ENCODE data around the gene XRCC5.
A peak's percentile ranks its signal among the peaks of the same experiment; 100 is the strongest.
"Not testable (repeated sequence)": the region's sequence is repeated elsewhere in the genome, so short reads cannot be mapped to it uniquely, and the experiment has no call there.

Gene XRCC5

DNA sequence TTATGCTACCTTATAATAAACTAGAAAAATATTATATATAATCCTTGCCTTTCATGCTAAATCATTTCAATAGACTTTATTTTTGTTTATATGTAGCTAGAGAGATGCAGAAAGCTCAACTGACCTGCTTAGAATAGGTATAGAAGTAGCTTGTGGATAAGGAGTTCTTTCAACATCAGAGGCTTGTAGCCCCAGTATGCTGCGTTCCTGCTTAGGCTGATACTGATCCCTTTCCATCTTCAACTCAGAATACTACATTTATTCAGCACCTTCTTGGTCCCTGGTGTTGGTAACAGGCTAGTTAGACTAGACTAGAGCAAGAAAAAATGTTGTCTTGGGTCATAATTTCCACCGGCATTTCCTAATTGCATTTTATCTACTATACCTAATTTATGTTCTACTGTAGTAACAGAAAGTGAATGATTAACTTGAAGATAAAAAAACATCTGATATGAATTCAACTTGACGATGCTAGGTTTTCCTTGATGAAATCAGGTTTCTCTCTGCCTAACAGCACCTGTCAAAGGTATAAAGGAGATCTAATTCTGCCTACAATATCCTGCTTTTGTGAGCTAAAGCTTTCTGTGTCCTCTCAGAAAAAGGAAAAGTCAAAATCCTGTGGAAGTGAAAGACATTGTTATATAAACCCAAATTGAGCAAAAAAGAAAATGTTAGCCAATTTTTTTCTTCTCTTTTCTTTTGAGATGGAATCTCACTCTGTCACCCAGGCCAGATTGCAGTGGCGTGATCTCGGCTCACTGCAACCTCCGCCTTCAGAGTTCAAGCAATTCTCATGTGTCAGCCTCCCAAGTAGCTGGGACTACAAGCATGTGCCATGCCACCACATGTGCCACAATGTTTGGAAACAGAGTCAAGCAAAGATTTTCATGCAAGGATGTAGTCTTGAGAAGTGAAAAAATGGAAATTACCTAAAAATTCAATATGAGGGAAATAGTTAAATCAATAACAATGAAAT lies 33.4 kb upstream of the XRCC5 start:
- TF ChIP-seq POLR2AphosphoS5 (IDR thresholded peaks at IDR 0.05; ENCODE audit: low read depth, low read length) (no peak), POLR2A (IDR thresholded peaks at IDR 0.05; ENCODE audit: low read depth, low read length) (no peak), TAF1 (IDR thresholded peaks at IDR 0.05; ENCODE audit: borderline replicate concordance, low read depth, low read length) (no peak)
- FAIRE-seq (no peak), DNase-seq (ENCODE audit: insufficient read length) (no peak)

DNA sequence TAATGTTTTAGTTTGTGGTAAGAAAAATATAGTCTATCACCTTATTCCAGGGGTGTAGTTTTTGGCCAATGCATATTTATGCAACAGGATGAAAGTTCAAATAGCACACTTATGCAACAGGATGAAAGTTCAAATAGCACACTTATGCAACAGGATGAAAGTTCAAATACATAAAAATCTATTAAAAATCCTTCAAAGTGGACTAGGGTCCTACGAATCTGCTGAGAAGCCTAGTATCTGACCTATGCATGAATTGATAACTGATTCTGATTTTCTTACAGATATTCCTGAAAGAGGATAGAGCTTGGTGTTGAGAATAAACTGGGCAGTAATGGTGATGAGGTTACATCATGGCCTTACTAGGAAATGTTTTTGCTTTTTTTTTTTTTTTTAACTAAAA lies 30.4 kb upstream of the XRCC5 start:
- no peak for TF ChIP-seq POLR2A (IDR thresholded peaks at IDR 0.05; ENCODE audit: low read depth, low read length)
- TF ChIP-seq POLR2AphosphoS5 (IDR thresholded peaks at IDR 0.05; ENCODE audit: low read depth, low read length) = no peak
- no peak for TF ChIP-seq TAF1 (IDR thresholded peaks at IDR 0.05; ENCODE audit: borderline replicate concordance, low read depth, low read length)
- FAIRE-seq = no peak
- DNase-seq (ENCODE audit: insufficient read length) = no peak

DNA sequence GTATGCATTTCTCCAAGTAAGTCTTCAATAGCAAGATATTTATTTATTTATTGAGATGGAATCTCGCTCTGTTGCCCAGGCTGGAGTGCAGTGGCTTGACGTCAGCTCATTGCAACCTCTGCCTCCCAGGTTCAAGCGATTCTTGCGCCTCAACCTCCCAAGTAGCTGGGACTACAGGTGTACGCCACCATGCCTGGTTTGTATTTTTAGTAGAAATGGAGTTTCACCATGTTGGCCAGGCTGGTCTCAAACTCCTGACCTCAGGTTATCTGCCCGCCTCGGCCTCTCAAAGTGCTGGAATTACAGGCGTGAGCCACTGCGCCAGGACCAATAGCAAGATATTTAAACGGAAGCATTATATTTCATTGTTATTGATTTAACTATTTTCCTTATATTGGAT lies 29.1 kb upstream of the XRCC5 start:
- not testable (repeated sequence) for FAIRE-seq; DNase-seq (ENCODE audit: insufficient read length)

DNA sequence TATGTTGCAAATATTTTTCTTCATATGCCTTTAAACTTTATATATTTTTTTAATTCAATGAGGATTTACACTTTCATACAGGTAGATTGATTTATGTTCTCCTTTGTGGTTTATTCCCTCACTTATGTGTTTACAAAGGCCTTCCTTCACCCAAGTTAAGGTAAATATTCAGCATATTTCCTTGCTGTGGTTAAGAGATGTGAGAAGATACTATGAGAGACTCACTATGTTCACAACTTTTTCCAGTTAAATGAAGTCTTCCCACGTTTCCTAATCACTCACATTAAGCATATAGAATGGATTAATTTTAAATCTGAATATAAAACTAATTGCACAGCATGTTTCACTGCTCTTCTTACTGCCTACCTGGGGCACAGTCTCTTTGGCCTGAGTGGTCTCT lies 28.1 kb upstream of the XRCC5 start:
- TF ChIP-seq POLR2AphosphoS5 (IDR thresholded peaks at IDR 0.05; ENCODE audit: low read depth, low read length) = no peak
- no peak for TF ChIP-seq POLR2A (IDR thresholded peaks at IDR 0.05; ENCODE audit: low read depth, low read length)
- no peak for TF ChIP-seq TAF1 (IDR thresholded peaks at IDR 0.05; ENCODE audit: borderline replicate concordance, low read depth, low read length)

DNA sequence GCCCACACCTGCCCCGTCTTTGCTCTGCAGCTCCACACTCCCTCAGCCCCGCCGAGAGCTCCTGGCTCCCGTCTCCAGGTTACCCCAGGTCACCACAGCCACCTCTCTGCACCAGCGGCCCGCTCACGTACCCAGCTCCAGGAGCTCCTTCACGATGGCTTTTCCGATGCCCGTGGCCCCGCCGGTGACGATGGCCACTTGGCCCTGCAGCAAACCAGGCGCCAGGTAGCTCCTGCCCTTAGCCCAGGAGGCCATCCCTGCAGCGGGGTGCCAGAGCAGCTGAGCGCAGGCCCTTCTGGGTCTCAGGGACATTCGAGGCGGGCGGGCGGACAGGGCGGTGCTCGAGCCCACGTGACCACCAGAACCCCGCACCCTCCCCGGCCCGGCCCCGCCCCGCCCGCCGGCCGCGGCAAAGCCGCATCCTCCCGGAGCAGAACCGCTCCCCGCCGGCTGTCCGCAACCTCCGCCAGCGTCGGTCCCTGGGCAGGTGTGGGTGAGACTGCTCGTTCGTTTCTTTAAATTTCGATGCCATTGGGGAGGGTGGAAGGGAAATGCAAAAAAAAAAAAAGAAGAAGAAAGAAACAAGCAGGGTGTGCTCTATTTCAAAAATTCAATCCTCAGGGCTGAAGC lies 27.5 kb upstream of the XRCC5 start, which contains the start of the genes PECR and TMEM169:
PECR (minus strand) TSS at position 323 of the 630 bp plus-strand sequence; CDS start at position 255, 68 bp downstream.
TMEM169 (plus strand) TSS at position 433 of the 630 bp plus-strand sequence. CDS start 14,045 bp downstream, outside the sequence.
- TF ChIP-seq POLR2A (IDR thresholded peaks at IDR 0.05; ENCODE audit: low read depth, low read length) (peak; percentile 76), POLR2AphosphoS5 (IDR thresholded peaks at IDR 0.05; ENCODE audit: low read depth, low read length) (peak; percentile 45; the same call in 1 of the 2 replicates), TAF1 (IDR thresholded peaks at IDR 0.05; ENCODE audit: borderline replicate concordance, low read depth, low read length) (no peak)
- DNase-seq (ENCODE audit: insufficient read length) (peak; percentile 91), FAIRE-seq (peak; percentile 74)

More for the DNA sequence above, 28.1 kb upstream of the XRCC5 start:
- FAIRE-seq (no peak), DNase-seq (ENCODE audit: insufficient read length) (no peak)

DNA sequence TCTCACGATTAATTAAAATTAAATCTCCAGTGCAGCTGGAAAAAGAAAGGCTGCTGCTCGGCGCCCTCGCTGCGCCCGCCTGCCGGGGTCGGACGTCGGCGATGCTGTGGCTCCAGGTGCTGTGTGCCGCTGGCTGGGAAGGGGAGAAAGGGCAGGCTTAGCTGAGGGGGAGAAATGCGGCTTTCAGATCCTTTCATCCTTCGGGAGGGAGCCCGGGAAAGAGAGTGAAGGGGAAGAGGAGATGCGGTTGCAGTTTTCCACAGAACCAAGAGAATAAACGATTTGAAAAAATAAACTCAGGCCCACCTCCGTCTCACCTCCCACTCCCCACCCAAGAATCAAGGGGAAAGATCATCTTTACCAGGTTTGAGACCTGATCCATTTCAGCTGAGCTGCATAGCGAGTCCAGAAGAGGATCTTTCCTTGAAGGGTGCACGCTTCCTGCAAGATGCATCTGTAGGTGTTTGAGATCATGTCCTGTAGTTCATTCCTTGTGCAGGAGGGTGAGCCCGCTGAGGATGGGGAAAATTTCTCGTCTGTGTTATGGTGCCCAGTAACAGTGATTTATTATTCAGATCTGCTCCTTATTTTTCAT lies 26.9 kb upstream of the XRCC5 start:
- TF ChIP-seq POLR2A (IDR thresholded peaks at IDR 0.05; ENCODE audit: low read depth, low read length) (no peak), TAF1 (IDR thresholded peaks at IDR 0.05; ENCODE audit: borderline replicate concordance, low read depth, low read length) (no peak), POLR2AphosphoS5 (IDR thresholded peaks at IDR 0.05; ENCODE audit: low read depth, low read length) (no peak)
- FAIRE-seq = no peak
- no peak for DNase-seq (ENCODE audit: insufficient read length)

DNA sequence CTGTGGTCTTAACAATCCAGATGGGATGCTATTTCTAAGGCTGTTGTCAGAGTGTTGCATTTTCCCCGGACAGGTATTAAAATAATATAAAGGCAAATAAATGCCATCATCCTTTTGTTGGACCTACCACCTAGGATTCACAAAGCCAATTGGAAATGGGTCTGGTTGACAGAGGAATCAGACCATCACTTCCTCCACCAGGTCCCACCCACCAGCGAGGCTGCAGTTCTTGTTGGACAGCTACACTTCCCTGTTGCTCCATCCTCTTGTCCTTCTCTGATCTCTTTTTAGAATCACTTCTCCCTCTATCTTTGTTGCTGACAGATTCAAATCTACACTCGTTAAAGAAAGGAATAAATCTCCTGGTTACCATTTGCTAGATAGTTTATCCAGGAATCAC lies 26.3 kb upstream of the XRCC5 start:
- TF ChIP-seq POLR2A (IDR thresholded peaks at IDR 0.05; ENCODE audit: low read depth, low read length) (no peak), POLR2AphosphoS5 (IDR thresholded peaks at IDR 0.05; ENCODE audit: low read depth, low read length) (no peak), TAF1 (IDR thresholded peaks at IDR 0.05; ENCODE audit: borderline replicate concordance, low read depth, low read length) (no peak)
- DNase-seq (ENCODE audit: insufficient read length) = no peak
- FAIRE-seq = peak; percentile 65

DNA sequence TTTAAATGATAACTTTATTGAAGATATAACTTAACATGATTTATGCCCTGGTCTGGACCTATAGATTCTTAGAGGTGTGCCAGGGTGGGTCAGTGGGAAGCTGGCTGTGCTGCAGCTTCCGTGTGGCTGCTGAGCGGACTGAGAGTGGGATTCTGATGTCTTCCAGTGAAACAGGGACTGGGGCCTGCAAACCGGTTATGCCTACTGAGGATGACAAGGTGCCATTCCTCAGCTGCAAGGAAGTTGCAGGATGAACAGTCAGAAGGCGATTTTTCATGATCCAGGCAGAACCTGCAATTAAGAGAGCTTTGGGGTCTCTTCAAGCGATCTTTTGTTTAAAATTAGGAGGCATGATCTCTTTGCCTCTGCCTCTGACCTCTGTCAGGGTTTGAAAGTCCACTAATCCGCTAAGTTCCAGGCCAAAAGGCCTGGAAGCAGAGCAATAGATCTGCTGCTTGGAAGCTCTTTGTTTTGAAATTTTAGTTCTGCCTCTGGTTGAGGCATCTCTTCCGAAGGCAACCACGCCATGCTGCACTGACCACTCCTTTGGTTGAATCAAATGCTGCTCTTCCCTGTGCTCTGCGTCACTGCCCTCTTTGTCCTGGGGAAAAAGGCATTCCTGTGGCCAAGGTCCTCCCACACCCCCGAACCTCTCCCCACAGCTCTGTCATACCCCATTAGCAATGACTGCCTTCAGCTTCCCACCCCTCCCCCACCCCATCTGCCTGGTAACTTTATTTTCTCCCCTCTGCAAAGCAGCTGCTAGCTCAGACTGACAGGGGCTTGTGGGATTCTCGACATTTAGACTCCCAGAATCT lies 25.5 kb upstream of the XRCC5 start:
- no peak for TF ChIP-seq TAF1 (IDR thresholded peaks at IDR 0.05; ENCODE audit: borderline replicate concordance, low read depth, low read length)
- TF ChIP-seq POLR2A (IDR thresholded peaks at IDR 0.05; ENCODE audit: low read depth, low read length) = no peak
- no peak for TF ChIP-seq POLR2AphosphoS5 (IDR thresholded peaks at IDR 0.05; ENCODE audit: low read depth, low read length)
- no peak for FAIRE-seq
- DNase-seq (ENCODE audit: insufficient read length) = no peak

DNA sequence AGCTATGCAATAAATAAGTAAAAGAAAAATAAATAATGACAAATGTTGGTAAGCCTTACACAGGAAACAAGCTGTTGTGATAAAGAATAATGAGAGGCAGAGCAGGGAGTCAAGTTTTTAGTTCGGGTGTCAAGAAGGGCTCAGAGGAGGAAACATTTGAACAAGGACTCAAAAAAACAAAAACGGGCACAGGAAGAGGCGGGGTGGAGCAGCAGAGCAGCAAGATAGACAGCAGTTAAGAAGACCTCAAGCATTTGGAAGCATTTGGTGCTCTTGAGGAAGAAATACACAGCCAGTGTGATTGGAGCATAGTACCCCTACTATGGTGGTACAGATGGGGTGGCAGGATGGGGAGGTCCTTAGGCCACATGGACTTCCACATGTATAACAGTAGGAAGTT lies 24.6 kb upstream of the XRCC5 start:
- peak; percentile 71 for FAIRE-seq
- TF ChIP-seq TAF1 (IDR thresholded peaks at IDR 0.05; ENCODE audit: borderline replicate concordance, low read depth, low read length) (no peak), POLR2A (IDR thresholded peaks at IDR 0.05; ENCODE audit: low read depth, low read length) (no peak), POLR2AphosphoS5 (IDR thresholded peaks at IDR 0.05; ENCODE audit: low read depth, low read length) (no peak)
- no peak for DNase-seq (ENCODE audit: insufficient read length)

DNA sequence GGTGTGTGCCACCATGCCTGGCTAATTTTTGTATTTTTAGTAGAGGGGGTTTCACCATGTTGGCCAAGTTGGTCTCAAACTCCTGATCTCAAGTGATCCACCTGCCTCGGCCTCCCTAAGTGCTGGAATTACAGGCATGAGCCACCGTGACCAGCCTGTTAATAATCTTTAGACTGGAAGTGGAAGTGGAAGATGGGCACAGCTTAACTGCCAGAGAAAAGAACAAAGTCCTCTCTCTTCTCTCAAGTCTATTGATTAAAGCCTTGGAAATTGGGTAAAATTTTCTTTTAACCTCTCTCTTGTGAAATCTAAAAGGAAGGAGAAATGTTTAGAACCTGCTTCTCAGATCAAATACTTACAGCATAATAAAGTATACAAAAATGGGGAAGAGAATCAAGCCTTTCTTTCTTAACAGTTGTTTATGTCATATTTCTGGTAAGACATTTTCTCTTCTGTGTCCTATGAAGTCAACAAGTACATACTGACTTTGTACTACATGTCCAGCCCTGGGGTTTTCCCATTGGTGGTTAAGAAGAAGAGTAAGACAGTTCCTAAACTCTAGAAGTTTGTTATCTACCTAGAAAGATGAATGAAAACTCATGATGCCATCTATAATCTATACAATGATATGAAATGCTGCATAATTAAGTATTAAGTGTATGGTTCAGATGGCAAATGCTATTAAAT lies 22.8 kb upstream of the XRCC5 start:
- no peak for TF ChIP-seq POLR2A (IDR thresholded peaks at IDR 0.05; ENCODE audit: low read depth, low read length)
- no peak for TF ChIP-seq POLR2AphosphoS5 (IDR thresholded peaks at IDR 0.05; ENCODE audit: low read depth, low read length)
- TF ChIP-seq TAF1 (IDR thresholded peaks at IDR 0.05; ENCODE audit: borderline replicate concordance, low read depth, low read length) = no peak
- DNase-seq (ENCODE audit: insufficient read length) (no peak), FAIRE-seq (no peak)

All from GM12892 (cell line).